Stimulated activated CD4-positive, alpha-beta T cell treated with anti-CD3 and anti-CD28 coated beads, Interleukin-2, amount 100 ng/mL, for 24 hours (primary cell): Measurements from ENCODE around the gene COPZ2.
"Not testable (repeated sequence)": the region's sequence is repeated elsewhere in the genome, so short reads cannot be mapped to it uniquely, and the experiment has no call there.

Source experiments
- DNase-seq, 2 donors: peaks; one replicate each; pipeline ENCODE4 v3.0.0-alpha.2; 2020

COPZ2 gene

GRCh38 chr17:48055531-48056245, 18.1 kb upstream of the COPZ2 start:
- peak; percentile 54 to 57 for DNase-seq

DNA sequence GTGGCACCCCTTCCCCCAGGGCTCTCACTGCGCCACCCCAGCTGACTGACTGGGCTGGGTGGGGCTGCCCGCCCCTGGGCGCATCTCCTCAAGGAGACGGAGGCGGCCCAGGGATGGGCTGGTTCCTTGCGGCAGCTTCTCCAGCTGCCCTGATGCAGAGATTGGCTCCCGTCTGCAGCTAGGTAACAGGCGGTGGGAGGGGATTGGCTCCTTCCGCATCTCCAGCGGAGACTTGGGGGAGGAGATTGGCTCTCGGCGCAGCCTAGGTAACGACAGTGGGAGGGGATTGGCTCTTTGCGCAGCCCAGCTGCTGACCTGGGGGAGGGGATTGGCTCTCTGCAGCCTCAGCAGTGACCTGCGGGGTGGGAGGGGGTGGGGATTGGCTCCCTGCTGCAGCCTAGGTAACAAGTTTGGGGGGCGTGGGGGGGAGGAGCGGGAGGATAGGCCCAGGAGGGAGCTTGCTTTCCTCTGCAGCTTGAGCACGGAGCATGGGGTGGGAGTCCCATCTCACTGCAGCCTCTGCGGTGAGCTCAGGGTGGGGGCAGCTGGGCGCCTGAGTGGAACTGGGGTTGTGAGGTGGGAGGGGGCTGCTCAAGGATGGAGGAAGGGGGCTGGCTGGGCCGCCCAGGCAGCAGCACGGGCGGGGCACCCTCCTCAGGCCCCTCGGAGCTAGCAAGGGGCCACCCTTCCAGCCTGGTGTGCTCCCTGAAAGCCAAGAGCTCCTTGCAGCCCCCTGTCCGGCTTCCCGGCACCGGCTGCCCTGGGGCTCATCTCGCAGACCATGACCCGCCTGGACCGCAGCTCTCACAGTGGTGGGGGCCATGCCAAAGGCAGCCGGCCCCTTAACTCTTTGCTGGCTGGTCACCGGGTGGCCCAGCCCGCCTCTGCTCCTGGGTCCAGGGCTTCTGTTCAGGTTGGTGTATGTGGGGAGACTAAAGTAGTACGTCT, 16.9 kb upstream of the COPZ2 start:
- DNase-seq, result no peak

DNA sequence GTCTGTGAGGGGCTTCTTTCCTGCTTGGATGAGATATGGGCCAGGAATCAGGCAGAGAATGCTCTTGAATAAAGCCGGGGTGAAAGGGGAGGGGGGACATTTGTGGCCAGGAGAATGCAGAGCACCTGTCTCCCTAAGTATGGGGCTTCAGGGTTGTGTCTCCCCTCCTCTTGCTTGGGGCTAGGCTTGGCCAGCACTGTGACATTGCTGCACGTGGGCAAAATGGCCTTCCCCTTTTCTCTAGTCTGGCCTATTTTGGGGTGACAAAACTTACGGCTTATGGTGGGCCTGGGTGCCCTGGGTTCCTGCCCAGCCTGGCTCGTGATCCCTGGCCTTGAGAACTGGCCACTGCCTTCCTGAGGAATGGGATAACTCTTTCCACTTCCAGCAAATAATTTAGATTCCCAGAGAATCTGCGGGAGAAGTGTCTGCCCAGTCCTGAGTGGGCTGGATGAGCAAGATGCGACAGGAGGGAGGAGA, 16.2 kb upstream of the COPZ2 start:
- no peak for DNase-seq

DNA sequence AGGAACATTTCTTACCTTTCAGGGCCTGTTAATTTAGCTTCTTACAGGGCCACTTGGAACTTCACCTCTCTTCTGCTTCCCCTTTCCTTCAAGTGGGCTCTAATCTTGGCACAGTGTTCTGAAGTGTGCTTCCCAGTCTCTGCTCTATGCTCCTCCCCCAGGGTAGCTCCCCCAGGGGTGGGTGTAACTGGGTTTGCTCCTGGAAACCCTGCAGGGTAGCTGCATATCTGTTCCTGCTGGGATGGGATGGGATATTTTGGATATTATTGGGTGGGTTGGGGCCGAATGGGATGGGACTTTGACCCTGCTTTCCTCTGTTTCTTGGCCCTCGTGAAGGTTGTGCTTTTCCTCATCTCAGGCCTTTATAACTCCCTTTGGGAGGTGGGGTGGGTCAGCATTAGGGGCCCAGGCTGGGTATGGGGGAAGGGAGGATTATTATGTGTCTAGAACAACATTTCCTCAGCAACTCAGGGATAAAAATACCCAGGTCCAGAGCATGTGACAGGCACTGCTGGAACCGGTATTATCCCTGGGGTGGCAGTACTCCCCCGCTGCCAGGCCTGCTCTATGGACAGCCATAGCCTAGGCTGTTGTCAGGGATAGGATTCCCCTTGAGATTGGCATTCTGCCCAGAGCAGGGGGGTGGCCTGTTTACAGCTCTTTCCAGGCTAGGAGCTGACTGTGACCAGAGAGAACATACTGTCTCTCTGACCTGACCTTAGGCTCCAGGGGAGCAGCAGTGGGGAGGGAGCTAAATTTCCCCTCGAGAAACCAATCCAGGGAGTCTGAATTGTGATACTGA, 15.6 kb upstream of the COPZ2 start:
- DNase-seq, result no peak

GRCh38 chr17:48051706-48052486, 14.3 kb upstream of the COPZ2 start:
- DNase-seq, result no peak

DNA sequence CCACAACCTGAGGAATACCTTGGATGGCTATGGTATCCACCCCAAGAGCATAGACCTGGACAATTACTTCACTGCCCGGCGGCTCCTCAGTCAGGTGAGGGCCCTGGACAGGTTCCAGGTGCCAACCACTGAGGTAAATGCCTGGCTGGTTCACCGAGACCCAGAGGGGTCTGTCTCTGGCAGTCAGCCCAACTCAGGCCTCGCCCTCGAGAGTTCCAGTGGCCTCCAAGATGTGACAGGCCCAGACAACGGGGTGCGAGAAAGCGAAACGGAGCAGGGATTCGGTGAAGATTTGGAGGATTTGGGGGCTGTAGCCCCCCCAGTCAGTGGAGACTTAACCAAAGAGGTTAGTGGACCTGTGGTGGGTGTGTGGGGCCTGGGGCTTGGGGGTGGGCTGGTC, 13.7 kb upstream of the COPZ2 start:
- no peak for DNase-seq

DNA sequence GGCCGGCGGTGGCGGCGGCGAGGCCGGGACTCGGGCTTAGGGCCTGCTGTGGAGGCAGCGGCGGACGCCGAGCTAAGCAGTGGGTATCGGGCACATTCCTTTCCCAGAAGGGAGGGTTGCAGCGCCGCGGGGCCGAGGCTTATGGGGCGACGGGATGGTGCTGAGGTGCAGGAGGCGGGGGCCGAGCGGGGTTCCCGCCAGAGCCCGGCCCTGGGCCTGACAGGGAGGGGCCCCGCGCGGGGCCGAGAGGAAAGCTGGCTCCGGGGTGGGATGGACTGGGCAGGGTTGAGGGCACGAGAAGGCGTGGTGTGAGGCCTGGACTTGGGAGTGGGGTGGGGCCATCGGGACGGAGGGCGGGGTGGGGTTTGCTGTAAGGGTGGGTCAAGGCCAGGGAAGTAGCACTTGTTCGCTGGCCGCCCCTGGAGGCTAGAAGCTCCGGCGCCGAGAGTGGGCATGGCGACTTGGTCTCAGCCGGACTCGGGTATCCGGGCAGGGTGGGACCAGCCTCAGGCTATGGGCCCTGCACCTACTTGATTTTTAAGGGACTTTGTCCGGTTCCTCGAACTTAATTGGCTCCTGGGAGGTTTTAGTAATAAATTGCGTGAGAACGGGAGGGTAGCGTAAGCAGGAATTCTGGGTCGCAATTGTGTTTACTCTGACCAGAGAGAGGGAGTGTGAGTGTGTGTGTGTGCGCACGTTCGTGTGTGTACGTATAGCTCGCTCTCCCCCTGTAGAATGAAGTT, 11.0 kb upstream of the COPZ2 start:
- DNase-seq, result peak; percentile 39 to 71

DNA sequence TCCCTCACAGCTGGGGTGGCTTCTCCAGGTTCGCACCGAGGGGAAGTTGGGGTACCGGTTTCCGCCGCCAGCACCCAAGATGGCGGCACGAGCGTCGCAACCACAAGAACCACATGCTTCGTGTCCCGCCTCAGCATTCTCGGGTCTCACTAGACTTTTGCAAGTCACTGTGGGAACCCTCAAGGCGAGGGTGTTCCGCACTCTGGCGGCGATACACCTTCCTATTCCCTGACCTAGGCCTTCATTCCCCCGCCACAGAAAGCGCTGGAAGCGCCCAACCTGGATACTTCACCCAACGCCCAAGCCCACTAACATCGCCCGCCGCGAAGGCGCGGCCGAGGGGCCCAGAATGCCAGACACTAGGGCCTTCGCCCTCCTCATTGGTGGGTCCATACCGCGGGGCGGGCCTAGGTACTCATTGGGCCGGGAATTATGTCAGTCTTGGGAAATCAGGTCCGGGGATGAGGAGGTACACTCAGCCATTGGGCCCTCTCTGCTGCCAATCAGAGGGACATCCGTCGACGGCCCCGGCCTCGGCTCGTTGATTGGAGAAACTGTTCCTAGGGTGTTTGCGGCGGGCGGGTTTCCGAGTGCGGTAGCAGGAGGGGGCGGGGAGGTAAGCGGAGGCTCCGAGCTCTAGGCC, 10.3 kb upstream of the COPZ2 start, which contains the start of gene NFE2L1:
Gene NFE2L1, plus strand, starts transcription at position 619 of the 643 bp plus-strand sequence. CDS start 2,760 bp downstream, outside the sequence.
- DNase-seq, result peak; percentile 96 to 98

DNA sequence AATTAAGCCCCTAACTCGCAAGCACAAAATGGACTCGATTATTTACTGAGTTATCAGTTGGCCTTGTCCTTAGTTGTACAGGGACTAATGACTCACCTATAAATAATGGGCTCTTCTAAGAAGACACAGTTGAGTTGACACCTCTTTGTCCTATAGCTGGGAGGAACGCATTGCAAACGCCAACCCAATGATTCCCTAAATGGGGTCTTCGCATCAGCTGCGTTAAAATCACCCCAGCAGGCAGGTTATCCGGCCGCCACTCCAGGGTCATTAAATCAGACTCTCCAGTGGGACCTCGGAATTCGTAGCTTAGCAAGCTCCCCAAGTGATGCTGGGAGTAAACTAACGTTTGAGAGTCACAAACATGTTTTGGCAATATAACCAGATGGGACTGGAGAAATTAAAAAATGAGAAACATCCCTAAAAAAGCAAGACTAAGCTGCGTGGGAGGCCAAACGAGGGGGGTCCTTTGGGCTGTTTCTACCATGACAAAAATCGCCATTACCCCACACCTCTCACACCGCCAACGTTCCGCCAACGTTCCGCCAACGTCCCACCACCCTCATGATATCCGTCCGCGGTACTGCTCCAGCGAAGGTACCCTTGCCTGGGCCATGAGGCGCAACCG, 9.6 kb upstream of the COPZ2 start:
- DNase-seq, result peak in 1 of 2 donors; percentile 36

GRCh38 chr17:48046296-48046695, 8.7 kb upstream of the COPZ2 start:
- no peak for DNase-seq

- DNase-seq, result no peak
These were observed 7.9 kb upstream of the COPZ2 start for GRCh38 chr17:48045316-48046001.

GRCh38 chr17:48044851-48045250, 7.3 kb upstream of the COPZ2 start:
- no peak for DNase-seq

GRCh38 chr17:48043176-48043575, 5.6 kb upstream of the COPZ2 start:
- no peak for DNase-seq

- DNase-seq, result no peak
These were observed 1.1 kb upstream of the COPZ2 start for GRCh38 chr17:48038687-48039086.

DNA sequence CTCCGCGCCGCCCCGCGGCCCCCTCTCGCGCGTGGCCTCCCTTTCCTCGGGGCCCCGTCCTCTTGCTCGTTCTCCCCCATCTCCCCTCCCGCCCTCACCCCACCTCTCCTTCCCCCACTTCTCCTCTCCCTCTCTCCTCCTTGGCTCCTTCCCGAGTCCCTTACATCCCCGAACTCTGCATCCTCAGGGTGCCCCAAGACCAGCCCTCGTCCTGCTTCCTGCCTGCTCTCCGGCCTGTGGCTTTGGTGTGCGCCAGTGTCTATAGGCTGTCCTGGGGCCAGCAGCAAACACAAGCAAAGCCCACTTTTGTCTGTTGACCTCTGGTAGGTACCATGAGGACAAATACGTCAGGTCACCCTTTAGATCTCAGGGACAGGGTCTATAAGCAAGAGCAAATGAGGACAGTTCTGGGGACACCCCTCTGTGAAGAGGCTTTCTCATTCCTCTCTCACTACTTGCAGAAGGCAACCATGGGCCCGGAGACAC, 284 bp upstream of the COPZ2 start:
- no peak for DNase-seq

DNA sequence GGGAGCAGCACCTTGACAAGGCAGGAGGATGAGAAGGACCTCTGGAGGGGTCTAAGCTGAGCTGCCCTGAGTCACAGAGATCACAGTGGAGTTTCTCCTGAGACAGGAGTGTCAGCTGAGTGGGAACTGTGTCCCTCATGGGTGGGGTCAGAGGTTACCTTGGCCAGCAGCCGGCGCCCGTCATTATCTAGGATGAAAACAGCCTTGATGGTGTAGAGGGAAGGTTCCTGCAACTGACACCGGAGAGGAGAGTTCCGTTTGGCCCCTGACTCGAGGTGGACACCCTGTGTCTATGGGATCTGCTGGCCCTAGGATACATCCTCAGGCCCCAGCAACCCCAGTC, 933 bp downstream of the COPZ2 start:
- no peak for DNase-seq

- not testable (repeated sequence) for DNase-seq
These were observed 2.9 kb downstream of the COPZ2 start for GRCh38 chr17:48034734-48035133.

DNA sequence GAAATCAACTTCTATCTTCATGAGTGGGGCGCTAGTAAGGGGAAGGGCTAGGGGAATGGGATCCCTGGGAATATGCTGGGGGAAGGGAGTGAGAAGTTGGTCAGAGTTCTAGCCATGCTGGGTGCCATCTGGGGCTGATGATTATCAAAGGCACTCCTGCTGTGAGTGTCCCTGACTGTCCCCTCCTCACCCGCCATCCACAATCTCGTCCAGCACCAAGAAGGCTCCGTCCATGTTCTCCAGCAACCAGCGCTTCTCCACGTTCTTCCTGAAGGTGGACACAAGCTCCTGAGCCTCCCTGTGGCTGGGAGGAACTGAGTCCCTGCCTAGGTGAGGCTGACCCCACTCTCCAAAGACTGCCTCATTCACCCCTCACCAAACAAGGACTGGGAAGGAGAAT, 5.6 kb downstream of the COPZ2 start:
- no peak for DNase-seq

- DNase-seq, result no peak
These were observed 7.1 kb downstream of the COPZ2 start for GRCh38 chr17:48030531-48030930.

- no peak for DNase-seq
These were observed 8.9 kb downstream of the COPZ2 start for GRCh38 chr17:48028736-48029135.
